DND-41 (cell line): Measurements from ENCODE around the gene CCDC107.
"Not testable (repeated sequence)": the region's sequence is repeated elsewhere in the genome, so short reads cannot be mapped to it uniquely, and the experiment has no call there.

ENCODE experiments used
- ATAC-seq: fragments of 200-7000 bp; cut with Tn5 transposase; 3 replicates; pipeline ENCODE4 v1.9.1; 2021; ENCODE audit warnings: low read depth; ENCODE audit not compliant: insufficient read depth
- DNase-seq: peaks from one replicate; pipeline ENCODE4 v3.0.0-alpha.2; 2020
- H2AFZ ChIP-seq: 2 replicates; pipeline ENCODE4 v1.6.0; 2012; ENCODE audit warnings: low read depth, low read length
- H3K27ac ChIP-seq: 2 replicates; pipeline ENCODE4 v1.5.1; 2012; ENCODE audit warnings: low read length, inconsistent platforms
- H3K27me3 ChIP-seq: fragments of 200-600 bp; sonication (generic); 2 replicates; pipeline ENCODE4 v1.6.0; 2012; ENCODE audit warnings: low read length, mild to moderate bottlenecking, inconsistent platforms; ENCODE audit not compliant: insufficient read depth, poor library complexity
- H3K36me3 ChIP-seq: 2 replicates; pipeline ENCODE4 v1.5.1; 2012; ENCODE audit warnings: low read length, inconsistent platforms; ENCODE audit not compliant: insufficient read depth
- H3K4me1 ChIP-seq: 2 replicates; pipeline ENCODE4 v1.5.1; 2012; ENCODE audit warnings: mild to moderate bottlenecking, low read length; ENCODE audit not compliant: insufficient read depth
- H3K4me2 ChIP-seq: 2 replicates; pipeline ENCODE4 v1.6.0; 2012; ENCODE audit warnings: mild to moderate bottlenecking, moderate library complexity, low read length, inconsistent platforms; ENCODE audit not compliant: insufficient read depth
- H3K4me3 ChIP-seq, 2 experiments: fragments of 200-600 bp in 1 of 2; shearing (Covaris generic) in 1 of 2; 2 replicates each; pipeline ENCODE4 v1.5.1; 2012 to 2016; ENCODE audit warnings: inconsistent platforms in 2 of 2, low read length in 2 of 2, mild to moderate bottlenecking in 2 of 2, low read depth in 1 of 2, moderate library complexity in 1 of 2
- H3K79me2 ChIP-seq: 2 replicates; pipeline ENCODE4 v1.6.0; 2012; ENCODE audit warnings: low read length, inconsistent platforms; ENCODE audit not compliant: insufficient read depth
- H3K9ac ChIP-seq: 2 replicates; pipeline ENCODE4 v1.6.0; 2012; ENCODE audit warnings: low read depth, mild to moderate bottlenecking, inconsistent platforms, low read length, moderate library complexity
- H3K9me3 ChIP-seq: 2 replicates; pipeline ENCODE4 v1.5.1; 2012; ENCODE audit warnings: low read length, moderate library complexity, mild to moderate bottlenecking, inconsistent platforms; ENCODE audit not compliant: insufficient read depth, severe bottlenecking
- H4K20me1 ChIP-seq: 2 replicates; pipeline ENCODE4 v1.6.0; 2012; ENCODE audit warnings: low read length; ENCODE audit not compliant: insufficient read depth
- TF ChIP-seq, protein P1 (sequence below): IDR thresholded peaks from 2 replicates; pipeline ENCODE4 v1.5.1; 2012; ENCODE audit warnings: borderline replicate concordance, low read length, moderate library complexity, mild to moderate bottlenecking; ENCODE audit not compliant: poor library complexity, severe bottlenecking; ENCODE audit errors: extremely low read depth

Gene CCDC107

GRCh38 chr9:35636135-35636876 is 21.8 kb upstream of the CCDC107 start:
- Histone ChIP-seq H3K27me3 (no peaks in the 10 kb centered on the region), H3K4me3 (no peak overlapping the region), H3K27ac (no peak overlapping the region), H3K4me1 (peaks cover 26% of the 10 kb centered on the region), H3K79me2 (no peaks in the 10 kb centered on the region), H3K36me3 (0 out of 2 replicates have a peak, but pooled peaks cover 3% of the 10 kb centered on the region), H3K4me2 (no peak overlapping the region), H3K9ac (no peak overlapping the region), H4K20me1 (no peaks in the 10 kb centered on the region), H2AFZ (no peak overlapping the region), H3K9me3 (no peaks in the 10 kb centered on the region)
- DNase-seq (no peak), ATAC-seq (no peak)
- TF ChIP-seq, protein P1, sequence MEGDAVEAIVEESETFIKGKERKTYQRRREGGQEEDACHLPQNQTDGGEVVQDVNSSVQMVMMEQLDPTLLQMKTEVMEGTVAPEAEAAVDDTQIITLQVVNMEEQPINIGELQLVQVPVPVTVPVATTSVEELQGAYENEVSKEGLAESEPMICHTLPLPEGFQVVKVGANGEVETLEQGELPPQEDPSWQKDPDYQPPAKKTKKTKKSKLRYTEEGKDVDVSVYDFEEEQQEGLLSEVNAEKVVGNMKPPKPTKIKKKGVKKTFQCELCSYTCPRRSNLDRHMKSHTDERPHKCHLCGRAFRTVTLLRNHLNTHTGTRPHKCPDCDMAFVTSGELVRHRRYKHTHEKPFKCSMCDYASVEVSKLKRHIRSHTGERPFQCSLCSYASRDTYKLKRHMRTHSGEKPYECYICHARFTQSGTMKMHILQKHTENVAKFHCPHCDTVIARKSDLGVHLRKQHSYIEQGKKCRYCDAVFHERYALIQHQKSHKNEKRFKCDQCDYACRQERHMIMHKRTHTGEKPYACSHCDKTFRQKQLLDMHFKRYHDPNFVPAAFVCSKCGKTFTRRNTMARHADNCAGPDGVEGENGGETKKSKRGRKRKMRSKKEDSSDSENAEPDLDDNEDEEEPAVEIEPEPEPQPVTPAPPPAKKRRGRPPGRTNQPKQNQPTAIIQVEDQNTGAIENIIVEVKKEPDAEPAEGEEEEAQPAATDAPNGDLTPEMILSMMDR, result no peak

DNA sequence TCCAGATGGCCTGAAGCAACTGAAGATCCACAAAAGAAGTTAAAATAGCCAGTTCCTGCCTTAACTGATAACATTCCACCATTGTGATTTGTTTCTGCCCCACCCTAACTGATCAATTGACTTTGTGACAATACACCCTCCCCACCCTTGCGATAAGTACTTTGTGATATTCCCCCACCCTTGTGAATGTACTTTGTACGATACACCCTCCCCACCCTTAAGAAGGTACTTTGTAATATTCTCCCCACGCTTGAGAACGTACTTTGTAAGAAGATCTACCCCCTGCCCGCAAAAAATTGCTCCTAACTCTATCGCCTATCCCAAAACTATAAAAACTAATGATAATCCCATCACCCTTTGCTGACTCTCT is 21.2 kb upstream of the CCDC107 start:
- not testable (repeated sequence) for H3K9ac ChIP-seq, H3K27ac ChIP-seq, H3K4me3 ChIP-seq, H3K4me2 ChIP-seq, H3K27me3 ChIP-seq, H3K79me2 ChIP-seq, H2AFZ ChIP-seq, DNase-seq, ATAC-seq, H3K36me3 ChIP-seq, H4K20me1 ChIP-seq, H3K9me3 ChIP-seq
- H3K4me1 ChIP-seq, result peaks cover 26% of the 10 kb centered on the region

- H4K20me1 ChIP-seq, H3K9me3 ChIP-seq, H3K9ac ChIP-seq, ATAC-seq, H3K79me2 ChIP-seq, H3K4me2 ChIP-seq, DNase-seq, H3K27ac ChIP-seq, H3K4me3 ChIP-seq, H3K36me3 ChIP-seq, H3K27me3 ChIP-seq, H2AFZ ChIP-seq: not testable (repeated sequence)
- H3K4me1 ChIP-seq, result peaks cover 26% of the 10 kb centered on the region
These were observed 20.6 kb upstream of the CCDC107 start for GRCh38 chr9:35637427-35637955.

DNA sequence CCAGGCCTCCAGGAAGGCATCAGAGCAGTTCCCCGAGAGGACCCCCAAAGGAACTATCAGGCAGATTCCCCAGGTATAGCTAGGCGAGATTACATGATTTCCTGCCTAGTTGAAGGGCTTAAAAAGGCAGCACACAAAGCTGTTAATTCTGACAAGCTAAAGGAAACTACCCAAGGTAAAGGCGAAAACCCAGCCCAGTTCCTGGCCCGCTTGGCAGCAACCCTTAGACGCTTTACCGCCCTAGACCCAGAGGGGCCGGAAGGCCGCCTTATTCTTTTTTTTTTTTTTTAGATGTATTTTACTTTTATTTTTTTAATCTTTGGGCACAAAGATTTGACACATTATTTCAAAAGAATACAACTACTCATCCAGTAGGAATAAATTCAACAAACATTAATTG is 19.3 kb upstream of the CCDC107 start:
- H3K4me1 ChIP-seq, result peaks cover 32% of the 10 kb centered on the region
- peaks cover 11% of the 10 kb centered on the region; the same call in 1 of the 2 replicates for H3K36me3 ChIP-seq
- not testable (repeated sequence) for H4K20me1 ChIP-seq, H3K9me3 ChIP-seq, DNase-seq, H3K9ac ChIP-seq, ATAC-seq, H3K4me3 ChIP-seq, H3K79me2 ChIP-seq, H3K4me2 ChIP-seq, H2AFZ ChIP-seq, H3K27ac ChIP-seq, H3K27me3 ChIP-seq

- not testable (repeated sequence) for H3K4me3 ChIP-seq, H4K20me1 ChIP-seq, DNase-seq, H3K9me3 ChIP-seq, H2AFZ ChIP-seq, H3K9ac ChIP-seq, H3K27me3 ChIP-seq
- peak; percentile 35; the same call in 1 of the 3 replicates for ATAC-seq
- Histone ChIP-seq H3K36me3 (peaks cover 11% of the 10 kb centered on the region; the same call in 1 of the 2 replicates), H3K79me2 (peaks cover 10% of the 10 kb centered on the region), H3K27ac (peak overlapping the region; percentile 61; the same call in 1 of the 2 replicates), H3K4me1 (peaks cover 37% of the 10 kb centered on the region), H3K4me2 (0 out of 2 replicates have a peak overlapping the region, but pooled peaks have one; percentile 19)
These were observed 18.9 kb upstream of the CCDC107 start for GRCh38 chr9:35639225-35639624.
